Spleen (tissue), 11 donors: ENCODE results near the gene CAMTA2. TPM values are rescaled to one million over a fixed set of nuclear protein-coding genes. Genes with fewer than 3 reads are reported as not detected.

Experiments
- DNase-seq: peaks from one replicate; pipeline ENCODE4 v3.0.0-alpha.2; 2020
- H3K27ac ChIP-seq, 8 donors: fragments of 200-600 bp; sonication (generic) in 7 of 8; 1 replicate in 4 of 8; 2 replicates in 4 of 8; pipeline versions ENCODE4 v1.5.0 to v1.8.0; 2016 to 2021; ENCODE audit warnings: inconsistent platforms in 4 of 8, mild to moderate bottlenecking in 4 of 8, moderate library complexity in 1 of 8
- H3K27me3 ChIP-seq, 7 donors: fragments of 200-600 bp; sonication (generic) in 6 of 7; replicated peaks in 1 of 7; 1 replicate in 4 of 7; 2 replicates in 3 of 7; pipeline versions ENCODE4 v1.5.0 to v1.8.0; 2016 to 2021; ENCODE audit warnings: inconsistent platforms in 3 of 7, mild to moderate bottlenecking in 1 of 7
- H3K36me3 ChIP-seq, 6 donors: fragments of 200-600 bp; sonication (generic) in 5 of 6; 1 replicate in 4 of 6; 2 replicates in 2 of 6; pipeline versions ENCODE4 v1.5.0 to v1.8.0; 2016 to 2021; ENCODE audit warnings: inconsistent platforms in 2 of 6
- H3K4me1 ChIP-seq, 6 donors: fragments of 200-600 bp; sonication (generic) in 5 of 6; 1 replicate in 3 of 6; 2 replicates in 3 of 6; pipeline versions ENCODE4 v1.5.0 to v1.8.0; 2016 to 2021; ENCODE audit warnings: inconsistent platforms in 3 of 6
- H3K4me3 ChIP-seq, 8 donors: fragments of 200-600 bp; sonication (generic) in 7 of 8; 1 replicate in 4 of 8; 2 replicates in 4 of 8; pipeline versions ENCODE4 v1.5.0 to v1.8.0; 2016 to 2021; ENCODE audit warnings: inconsistent platforms in 4 of 8, mild to moderate bottlenecking in 4 of 8, moderate library complexity in 2 of 8
- H3K9me3 ChIP-seq, 8 donors: fragments of 200-600 bp; sonication (generic) in 7 of 8; 1 replicate in 4 of 8; 2 replicates in 4 of 8; pipeline versions ENCODE4 v1.5.0 to v1.8.0; 2016 to 2021; ENCODE audit warnings: inconsistent platforms in 4 of 8
- CTCF ChIP-seq, 11 experiments: fragments of 200-600 bp in 7 of 11; fragments of 450-650 bp in 4 of 11; sonication (generic) in 4 of 11; IDR thresholded peaks in 8 of 11; conservative IDR thresholded peaks in 3 of 11; 1 replicate in 7 of 11; 2 replicates in 4 of 11; pipeline versions ENCODE4 v1.4.0 to v1.8.0; 2016 to 2021; ENCODE audit warnings: antibody characterized with exemption in 11 of 11, inconsistent platforms in 4 of 11, mild to moderate bottlenecking in 1 of 11
- POLR2A ChIP-seq, 3 donors: fragments of 450-650 bp; IDR thresholded peaks; one replicate each; pipeline ENCODE4 v1.5.1; 2017; ENCODE audit warnings: antibody characterized with exemption in 3 of 3, mild to moderate bottlenecking in 1 of 3
- POLR2AphosphoS5 ChIP-seq, 3 donors: sonication (generic); formaldehyde crosslinking; IDR thresholded peaks; one replicate each; pipeline ENCODE4 v1.5.1; 2017; ENCODE audit warnings: antibody characterized with exemption in 3 of 3
- WGBS, 5 donors: extraction: QIAGEN DNeasy Blood & Tissue Kit in 3 of 5; methylation state at CpG; one replicate each; pipeline versions ENCODE4 v1.1.5 to v1.1.7; 2013 to 2018; 5-methylcytosine and 5-hydroxymethylcytosine counted together
- intact Hi-C: fragments of 100-400 bp; cut with DNase I; formaldehyde crosslinking; loops from one replicate; pipeline ENCODE4 v1.15.0; 2023; ENCODE audit warnings: low total_unique reads
- polyA plus RNA-seq, 3 donors: library from polyadenylated mRNA; stranded (reverse); fragments of 200-250 nt; gene quantifications; one replicate each; pipeline ENCODE4 v1.2.1, GENCODE V29; 2013
- total RNA-seq, 7 donors: library from RNA; depleted of rRNA in 3 of 7; stranded (reverse); fragments of >200 nt in 3 of 7; fragmentation: NEBNext Ultra II Directional in 4 of 7; extraction: Animal tissue kit (Norgen Biotek cat#: 25700) in 4 of 7; gene quantifications; one replicate each; pipeline versions ENCODE4 v1.1.0 to v1.2.1, GENCODE V29; 2016 to 2021
- donor health status: healthy with polysubstance abuse.
- donor health status: DM: no; HTN: no; CAD: no; lungs with moderate emphysema.
- donor health status: DM: no; HTN: no; CAD: no.
- donor health status: Bipolar disorder and iron deficiency.
- donor health status: healthy.
- donor health status: DM: no; HTN: no; CAD: no.
- donor health status: DM: yes; HTN: yes; CAD: no.

The CAMTA2 gene
- total and polyA plus RNA-seq, 10 donors, result 21.3 to 79.8 (median 50.5) TPM

- TF ChIP-seq POLR2A (IDR thresholded peaks at IDR 0.05) (no peak), POLR2AphosphoS5 (IDR thresholded peaks at IDR 0.05) (no peak), CTCF (IDR thresholded peaks at IDR 0.05 in 8 of 11, conservative IDR thresholded peaks at IDR 0.05 in 3 of 11) (no peak)
- no peak for DNase-seq
- H3K9me3 ChIP-seq, result no peaks in the 10 kb centered on the region
- peaks cover 0 to 25% (median 11%) of the 10 kb centered on the region in 6 donors for H3K36me3 ChIP-seq
- peaks cover 7 to 35% (median 20%) of the 10 kb centered on the region in 6 donors for H3K4me1 ChIP-seq
- H3K4me3 ChIP-seq, result no peak overlapping the region
- intact Hi-C loops, result loop anchor here (5.0 kb wide), 1 partner anchor 34 kb away; no protein-coding TSS in a partner anchor
- no peaks in the 10 kb centered on the region for H3K27me3 ChIP-seq
- 78 to 82% (median 80%) methylated on average over 5 of the region's 5 CpGs for WGBS, 5 donors
- no peak overlapping the region for H3K27ac ChIP-seq
Measured at GRCh38 chr17:5027916-5028315, 40.4 kb upstream of the CAMTA2 start.

GRCh38 chr17:5027299-5027698 is 39.8 kb upstream of the CAMTA2 start:
- no peaks in the 10 kb centered on the region for H3K27me3 ChIP-seq
- no peaks in the 10 kb centered on the region for H3K9me3 ChIP-seq
- peaks cover 7 to 29% (median 18%) of the 10 kb centered on the region in 6 donors for H3K4me1 ChIP-seq
- peaks cover 0 to 31% (median 17%) of the 10 kb centered on the region in 6 donors for H3K36me3 ChIP-seq
- TF ChIP-seq POLR2AphosphoS5 (IDR thresholded peaks at IDR 0.05) (no peak), CTCF (IDR thresholded peaks at IDR 0.05 in 8 of 11, conservative IDR thresholded peaks at IDR 0.05 in 3 of 11) (no peak), POLR2A (IDR thresholded peaks at IDR 0.05) (no peak)
- 85 to 95% (median 92%) methylated on average over 6 of the region's 6 CpGs for WGBS, 5 donors
- DNase-seq, result no peak
- H3K4me3 ChIP-seq, result no peak overlapping the region
- intact Hi-C loops, result loop anchor here (5.0 kb wide), 1 partner anchor 35 kb away; no protein-coding TSS in a partner anchor
- no peak overlapping the region for H3K27ac ChIP-seq

GRCh38 chr17:5024604-5025003 is 37.1 kb upstream of the CAMTA2 start:
- TF ChIP-seq POLR2AphosphoS5 (IDR thresholded peaks at IDR 0.05), result no peak
- no peak for TF ChIP-seq CTCF (IDR thresholded peaks at IDR 0.05 in 8 of 11, conservative IDR thresholded peaks at IDR 0.05 in 3 of 11)
- no peak for TF ChIP-seq POLR2A (IDR thresholded peaks at IDR 0.05)
- intact Hi-C loops, result loop anchor here (5.0 kb wide), 1 partner anchor 38 kb away; no protein-coding TSS in a partner anchor
- WGBS, 5 donors, result 96 to 99% (median 98%) methylated on average over 4 of the region's 4 CpGs

GRCh38 chr17:5023588-5024147 is 36.2 kb upstream of the CAMTA2 start:
- Histone ChIP-seq H3K9me3 (no peaks in the 10 kb centered on the region), H3K36me3 (peaks cover 0 to 67% (median 45%) of the 10 kb centered on the region in 6 donors), H3K4me3 (no peak overlapping the region), H3K27ac (no peak overlapping the region), H3K4me1 (peaks cover 0 to 13% (median 6%) of the 10 kb centered on the region in 6 donors), H3K27me3 (peaks cover 0 to 4% (median 0%) of the 10 kb centered on the region in 7 donors)
- 84 to 97% (median 88%) methylated on average over 21 to 29 of the region's 29 CpGs for WGBS, 5 donors
- intact Hi-C loops, result no loop called here
- no peak for DNase-seq
- TF ChIP-seq POLR2A (IDR thresholded peaks at IDR 0.05) (no peak), CTCF (IDR thresholded peaks at IDR 0.05 in 8 of 11, conservative IDR thresholded peaks at IDR 0.05 in 3 of 11) (no peak), POLR2AphosphoS5 (IDR thresholded peaks at IDR 0.05) (peak in 1 of 3 donors; percentile 31)

More at GRCh38 chr17:5024604-5025003, 37.1 kb upstream of the CAMTA2 start:
- Histone ChIP-seq H3K27ac (no peak overlapping the region), H3K36me3 (peaks cover 0 to 58% (median 43%) of the 10 kb centered on the region in 6 donors), H3K4me3 (no peak overlapping the region), H3K9me3 (no peaks in the 10 kb centered on the region), H3K27me3 (peaks cover 0 to 4% (median 0%) of the 10 kb centered on the region in 7 donors), H3K4me1 (peaks cover 0 to 11% (median 4%) of the 10 kb centered on the region in 6 donors)
- DNase-seq, result no peak
